Naive B cell (primary cell): ENCODE measurements around the gene CLPSL1. TPM values are rescaled to one million over a fixed set of nuclear protein-coding genes. Genes with fewer than 3 reads are reported as not detected.

ENCODE experiments used
- ATAC-seq, 2 donors: fragments of 150-1000 bp; cut with Tn5 transposase; 2 replicates each; pipeline ENCODE4 v1.10.0; 2021; ENCODE audit warnings: low read depth in 2 of 2, mild to moderate bottlenecking in 2 of 2, moderate library complexity in 2 of 2
- DNase-seq: peaks from one replicate; pipeline ENCODE4 v3.0.0; 2022
- H3K27ac Mint-ChIP-seq, 6 donors: one replicate each; pipeline ENCODE4 v1.8.0; 2020 to 2022; ENCODE audit warnings: mild to moderate bottlenecking in 6 of 6, mixed read lengths in 6 of 6, moderate library complexity in 5 of 6, inconsistent platforms in 2 of 6
- H3K27me3 Mint-ChIP-seq, 3 donors: one replicate each; pipeline ENCODE4 v1.8.0; 2021 to 2022; ENCODE audit warnings: mixed read lengths in 3 of 3, mild to moderate bottlenecking in 1 of 3
- H3K36me3 Mint-ChIP-seq, 2 donors: one replicate each; pipeline ENCODE4 v1.8.0; 2020 to 2022; ENCODE audit warnings: mixed read lengths in 2 of 2, inconsistent platforms in 1 of 2, mild to moderate bottlenecking in 1 of 2
- H3K4me1 Mint-ChIP-seq, 3 donors: one replicate each; pipeline ENCODE4 v1.8.0; 2020 to 2022; ENCODE audit warnings: mixed read lengths in 3 of 3, inconsistent platforms in 1 of 3, mild to moderate bottlenecking in 1 of 3, moderate library complexity in 1 of 3
- H3K4me3 Mint-ChIP-seq, 8 donors: one replicate each; pipeline ENCODE4 v1.8.0; 2020 to 2022; ENCODE audit warnings: mild to moderate bottlenecking in 8 of 8, mixed read lengths in 8 of 8, moderate library complexity in 8 of 8, inconsistent platforms in 2 of 8
- H3K9me3 Mint-ChIP-seq, 7 donors: one replicate each; pipeline ENCODE4 v1.8.0; 2020 to 2022; ENCODE audit warnings: mixed read lengths in 7 of 7, mild to moderate bottlenecking in 5 of 7, inconsistent platforms in 2 of 7, moderate library complexity in 1 of 7
- polyA plus RNA-seq, 6 donors: library from polyadenylated mRNA; unstranded; fragments of 300-500 nt; fragmentation: Illumina TruSeq; gene quantifications; one replicate each; pipeline ENCODE4 v1.2.3, GENCODE V29; 2021; ENCODE audit warnings: low read depth in 6 of 6

CLPSL1 gene
- polyA plus RNA-seq, 6 donors from 2014 or later: not detected

DNA sequence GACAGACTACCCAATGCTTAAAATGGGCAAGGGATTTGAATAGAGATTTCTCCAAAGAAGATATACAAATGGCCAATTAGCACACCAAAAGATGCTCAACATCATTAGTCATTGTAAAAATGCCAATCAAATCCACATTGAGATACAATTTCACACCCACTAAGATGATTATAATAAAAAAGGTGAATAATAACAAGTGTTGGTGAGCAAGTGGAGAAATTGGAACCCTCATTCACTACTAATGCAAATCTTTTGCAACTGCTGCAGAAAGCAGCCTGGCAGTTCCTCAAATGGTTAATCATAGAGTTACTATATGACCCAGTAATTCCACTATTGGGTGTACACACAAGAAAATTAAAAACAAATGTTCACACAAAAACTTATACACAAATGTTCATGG lies 36.7 kb downstream of the CLPSL1 start:
- Mint-ChIP-seq H3K4me1 (peaks cover 0 to 7% (median 0%) of the 10 kb centered on the region in 3 donors), H3K27ac (no peak overlapping the region), H3K9me3 (peaks cover 0 to 18% (median 13%) of the 10 kb centered on the region in 7 donors), H3K4me3 (no peak overlapping the region), H3K27me3 (peaks cover 0 to 22% (median 4%) of the 10 kb centered on the region in 3 donors), H3K36me3 (no peaks in the 10 kb centered on the region)
- DNase-seq: no peak
- ATAC-seq: no peak

DNA sequence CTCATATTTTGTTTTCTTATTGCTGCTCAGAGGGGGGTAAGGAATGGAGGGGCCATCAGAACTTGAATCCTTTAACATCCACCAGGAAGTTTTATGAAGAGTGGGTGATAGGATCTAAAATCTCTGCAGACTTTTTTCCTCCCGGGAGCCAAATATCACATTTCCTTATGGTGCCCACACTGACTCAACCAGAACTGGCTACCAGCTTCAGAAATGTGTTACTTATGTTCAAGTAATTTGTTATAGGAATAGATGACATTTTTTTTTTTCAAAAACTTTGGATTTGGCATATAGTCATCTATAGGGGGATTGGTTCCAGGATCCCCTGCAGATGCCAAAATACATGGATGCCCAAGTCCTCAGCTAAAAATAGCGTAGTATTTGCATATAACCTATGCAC lies 42.8 kb downstream of the CLPSL1 start:
- peak overlapping the region in 1 of 8 donors; percentile 76 for H3K4me3 Mint-ChIP-seq
- H3K27ac Mint-ChIP-seq: no peak overlapping the region
- peaks cover 0 to 3% (median 0%) of the 10 kb centered on the region in 7 donors for H3K9me3 Mint-ChIP-seq
- peaks cover 0 to 9% (median 0%) of the 10 kb centered on the region in 3 donors for H3K4me1 Mint-ChIP-seq
- H3K36me3 Mint-ChIP-seq: no peaks in the 10 kb centered on the region
- no peak for DNase-seq
- ATAC-seq: no peak
- H3K27me3 Mint-ChIP-seq: peaks cover 0 to 12% (median 4%) of the 10 kb centered on the region in 3 donors

DNA sequence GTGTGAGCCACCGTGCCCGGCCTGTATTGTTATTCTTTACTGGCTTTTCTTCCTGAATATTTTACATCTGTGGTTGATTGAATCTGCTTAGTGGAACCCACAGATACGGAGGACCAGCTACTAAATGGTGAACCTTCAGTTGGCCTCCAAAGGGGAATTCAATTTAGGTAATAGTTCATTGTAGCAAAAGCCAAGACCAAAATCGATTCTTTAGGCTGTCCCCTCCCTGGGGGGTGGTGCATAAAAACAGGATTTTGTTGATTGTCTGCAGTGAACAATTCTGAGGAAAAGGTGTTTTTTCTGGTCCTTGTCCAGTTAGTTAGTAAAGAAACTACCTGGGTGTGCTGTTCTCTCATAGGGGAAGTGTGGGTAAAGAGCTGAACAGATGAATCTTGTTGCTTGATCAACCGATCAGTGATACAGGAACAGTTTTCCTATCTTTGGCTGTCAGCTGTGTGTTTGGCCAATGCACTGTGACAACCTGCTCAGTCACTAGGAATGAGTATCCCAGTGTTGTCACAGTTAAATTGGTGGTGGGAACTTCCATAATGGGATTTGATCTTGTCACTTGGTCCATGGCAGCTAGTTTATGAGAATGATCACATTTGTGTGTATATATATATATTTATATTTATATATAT lies 43.9 kb downstream of the CLPSL1 start:
- Mint-ChIP-seq H3K9me3 (peaks cover 0 to 3% (median 0%) of the 10 kb centered on the region in 7 donors), H3K27ac (peak overlapping the region in 1 of 6 donors; percentile 8), H3K36me3 (no peaks in the 10 kb centered on the region), H3K27me3 (peaks cover 0 to 3% (median 0%) of the 10 kb centered on the region in 3 donors), H3K4me1 (peaks cover 0 to 9% (median 0%) of the 10 kb centered on the region in 3 donors), H3K4me3 (no peak overlapping the region)
- no peak for ATAC-seq
- no peak for DNase-seq

DNA sequence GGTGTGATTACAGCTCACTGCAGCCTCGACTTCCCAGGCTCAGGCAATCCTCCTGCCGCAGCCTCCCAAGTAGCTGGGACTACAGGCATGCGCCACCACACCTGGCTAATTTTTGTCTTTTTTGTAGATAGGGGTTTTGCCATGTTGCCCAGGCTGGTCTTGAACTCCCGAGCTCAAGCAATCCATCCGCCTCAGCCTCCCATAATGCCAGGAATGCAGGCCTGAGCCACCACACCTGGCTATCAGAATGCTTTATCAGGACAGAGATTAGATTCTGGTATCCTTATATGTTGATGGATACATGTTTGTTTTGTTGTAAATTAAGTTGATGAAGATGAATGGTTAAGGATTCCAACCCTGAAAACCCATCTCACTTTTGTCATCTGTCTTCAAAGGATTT lies 48.5 kb downstream of the CLPSL1 start:
- H3K4me1 Mint-ChIP-seq: no peaks in the 10 kb centered on the region
- no peaks in the 10 kb centered on the region for H3K36me3 Mint-ChIP-seq
- H3K9me3 Mint-ChIP-seq: peaks cover 0 to 3% (median 0%) of the 10 kb centered on the region in 7 donors
- DNase-seq (no peak), ATAC-seq (no peak)
- H3K4me3 Mint-ChIP-seq: no peak overlapping the region
- H3K27me3 Mint-ChIP-seq: no peaks in the 10 kb centered on the region
- H3K27ac Mint-ChIP-seq: no peak overlapping the region

DNA sequence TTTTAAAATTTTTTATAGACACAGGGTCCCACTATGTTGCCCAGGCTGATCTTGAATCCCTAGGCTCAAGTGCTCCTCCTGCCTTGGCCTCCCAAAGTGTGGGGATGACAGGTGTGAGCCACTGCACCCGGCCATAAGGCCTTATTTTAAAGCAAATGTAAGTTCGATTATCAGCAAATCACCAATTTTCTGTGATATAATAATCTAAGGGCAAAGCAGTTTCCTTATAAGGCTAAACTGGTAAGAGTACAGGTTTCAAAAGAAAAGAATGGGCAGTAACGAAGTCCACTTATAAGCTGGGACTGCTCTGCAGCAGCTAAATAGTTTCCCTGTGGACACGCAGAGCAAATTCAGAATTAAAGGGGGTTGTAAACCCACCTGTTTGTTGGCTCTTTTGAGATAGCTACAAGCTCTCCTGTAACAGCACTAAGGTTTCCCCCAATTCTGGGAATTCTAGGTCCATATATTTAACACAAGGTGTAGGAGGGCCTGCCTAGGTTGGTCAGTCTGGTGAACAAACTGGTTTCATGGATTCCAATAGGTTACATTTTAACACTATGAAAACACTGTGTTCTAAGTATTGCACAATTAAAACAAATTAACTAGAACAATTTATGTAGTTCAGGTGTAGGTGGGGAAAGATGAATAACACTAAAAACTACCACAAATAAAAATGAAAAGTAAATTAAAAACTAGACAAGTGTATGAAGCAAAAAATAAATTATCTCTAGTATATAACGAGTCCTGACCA lies 50.6 kb downstream of the CLPSL1 start:
- no peaks in the 10 kb centered on the region for H3K4me1 Mint-ChIP-seq
- no peaks in the 10 kb centered on the region for H3K27me3 Mint-ChIP-seq
- H3K36me3 Mint-ChIP-seq: peaks cover 0 to 6% of the 10 kb centered on the region in 2 donors
- ATAC-seq: no peak
- H3K4me3 Mint-ChIP-seq: no peak overlapping the region
- peaks cover 0 to 3% (median 0%) of the 10 kb centered on the region in 7 donors for H3K9me3 Mint-ChIP-seq
- DNase-seq: no peak
- H3K27ac Mint-ChIP-seq: no peak overlapping the region

DNA sequence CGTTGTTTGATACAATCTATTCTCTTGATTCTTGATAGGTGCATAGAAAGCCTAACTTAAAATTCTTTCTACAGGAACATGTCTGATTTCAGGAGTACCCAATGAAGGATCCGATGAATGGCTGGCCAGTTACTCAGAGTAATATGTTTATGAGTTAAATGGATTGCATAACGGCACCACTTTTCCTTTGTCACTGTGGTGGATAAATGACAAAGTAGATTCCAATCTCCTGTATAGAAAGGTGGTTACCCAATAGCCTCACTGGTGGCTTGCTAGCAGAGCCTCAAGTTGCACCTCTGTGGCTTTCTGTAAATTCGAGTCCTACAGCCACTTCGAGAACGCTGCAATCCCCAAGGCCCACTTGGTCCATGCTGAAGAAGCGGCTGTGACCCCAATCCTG lies 52.7 kb downstream of the CLPSL1 start:
- H3K36me3 Mint-ChIP-seq: peaks cover 7 to 11% of the 10 kb centered on the region in 2 donors
- H3K27me3 Mint-ChIP-seq: no peaks in the 10 kb centered on the region
- ATAC-seq (no peak), DNase-seq (no peak)
- H3K9me3 Mint-ChIP-seq: peaks cover 0 to 1% (median 0%) of the 10 kb centered on the region in 7 donors
- no peak overlapping the region for H3K27ac Mint-ChIP-seq
- H3K4me1 Mint-ChIP-seq: peaks cover 0 to 4% (median 0%) of the 10 kb centered on the region in 3 donors
- H3K4me3 Mint-ChIP-seq: no peak overlapping the region

Other genes with a start within 250 kb of the CLPSL1 start
- 10 to 100 TPM in 3 of 6 donors, 1 to 10 TPM in 3; 6.7 to 80.8 (median 15.1) TPM for gene FKBP5, start 92.1 kb upstream of the CLPSL1 start, polyA plus RNA-seq
- gene ARMC12, start 44.0 kb upstream of the CLPSL1 start, polyA plus RNA-seq: 1 to 10 TPM in 1 of 6 donors, under 1 TPM in 3, not detected in 2; 0.30 to 2.2 (median 0.77) TPM
- gene CLPSL2, start 4.4 kb upstream of the CLPSL1 start, polyA plus RNA-seq: not detected
- gene CLPS, start 16.3 kb downstream of the CLPSL1 start, polyA plus RNA-seq: not detected
- not detected for gene LHFPL5, start 24.3 kb downstream of the CLPSL1 start, polyA plus RNA-seq
- gene SRPK1, start 140.1 kb downstream of the CLPSL1 start, polyA plus RNA-seq: 10 to 100 TPM; 25.4 to 43.8 (median 37.3) TPM
- gene SLC26A8, start 243.6 kb downstream of the CLPSL1 start, polyA plus RNA-seq: not detected
- 10 to 100 TPM; 21.5 to 56.5 (median 46.4) TPM for gene MAPK14, start 246.8 kb downstream of the CLPSL1 start, polyA plus RNA-seq